ENCODE measurements around the gene SFXN1. TPM values are rescaled to one million over a fixed set of nuclear protein-coding genes. Genes with fewer than 3 reads are reported as not detected.

The SFXN1 gene
- total RNA-seq, 1 experiment from 2014 or later, result 88.3 TPM

DNA sequence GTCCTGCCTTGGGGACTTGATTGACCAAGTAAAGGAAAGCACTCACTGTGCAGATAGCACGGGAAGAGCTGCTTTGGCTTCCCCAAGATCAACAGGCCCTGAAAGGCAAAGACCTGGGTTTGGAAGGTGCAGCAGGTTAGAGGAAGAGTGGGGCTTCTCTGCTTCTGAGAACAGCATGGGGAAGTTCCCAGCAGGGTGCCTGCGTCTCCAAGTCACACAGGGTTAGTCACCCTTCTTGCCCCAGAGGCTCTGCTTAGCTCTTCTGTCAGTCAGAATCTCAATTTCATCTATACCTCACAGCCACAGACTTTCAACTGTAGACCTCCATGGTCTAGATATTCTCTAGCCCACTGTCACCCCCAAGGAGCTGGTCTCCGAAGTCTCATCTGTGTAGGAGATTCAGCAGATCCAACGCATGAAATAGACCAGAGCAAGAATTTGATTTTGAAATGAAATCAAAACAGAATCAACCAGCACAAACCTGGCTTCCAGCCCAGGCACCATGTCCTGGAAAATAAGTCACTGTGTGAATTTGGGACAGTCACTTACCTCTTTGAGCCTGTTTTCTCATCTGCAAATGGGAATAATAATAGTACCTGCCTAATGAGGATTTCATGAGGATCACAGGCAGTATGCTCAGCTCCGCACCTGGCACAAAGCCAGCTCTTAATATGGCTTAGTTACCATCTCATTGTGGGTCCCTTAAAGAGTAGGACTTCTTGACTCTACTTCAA is 64.0 kb downstream of the SFXN1 start:
- no peak for ATAC-seq
- peaks cover 5% of the 10 kb centered on the region for H3K27me3 ChIP-seq (ENCODE audit: control insufficient read depth, insufficient read depth, low read length)
- no peak overlapping the region for H3K27ac ChIP-seq (ENCODE audit: low read length)
- ChIA-PET POLR2A (interaction anchor here (0.6 kb wide), 1 partner anchor 487 kb away, joined by 3 read pairs; no protein-coding TSS in a partner anchor), CTCF (no interaction called here)
- H3K36me3 ChIP-seq (ENCODE audit: control insufficient read depth, insufficient read depth, low read length), result no peaks in the 10 kb centered on the region
- no peak overlapping the region for H3K4me3 ChIP-seq (ENCODE audit: low read depth in 2 of 2, low read length in 2 of 2)
- no peak for TF ChIP-seq SIN3A (IDR thresholded peaks at IDR 0.05; ENCODE audit: borderline replicate concordance, insufficient read depth, low read depth, low read length)
- TF ChIP-seq, protein P1, sequence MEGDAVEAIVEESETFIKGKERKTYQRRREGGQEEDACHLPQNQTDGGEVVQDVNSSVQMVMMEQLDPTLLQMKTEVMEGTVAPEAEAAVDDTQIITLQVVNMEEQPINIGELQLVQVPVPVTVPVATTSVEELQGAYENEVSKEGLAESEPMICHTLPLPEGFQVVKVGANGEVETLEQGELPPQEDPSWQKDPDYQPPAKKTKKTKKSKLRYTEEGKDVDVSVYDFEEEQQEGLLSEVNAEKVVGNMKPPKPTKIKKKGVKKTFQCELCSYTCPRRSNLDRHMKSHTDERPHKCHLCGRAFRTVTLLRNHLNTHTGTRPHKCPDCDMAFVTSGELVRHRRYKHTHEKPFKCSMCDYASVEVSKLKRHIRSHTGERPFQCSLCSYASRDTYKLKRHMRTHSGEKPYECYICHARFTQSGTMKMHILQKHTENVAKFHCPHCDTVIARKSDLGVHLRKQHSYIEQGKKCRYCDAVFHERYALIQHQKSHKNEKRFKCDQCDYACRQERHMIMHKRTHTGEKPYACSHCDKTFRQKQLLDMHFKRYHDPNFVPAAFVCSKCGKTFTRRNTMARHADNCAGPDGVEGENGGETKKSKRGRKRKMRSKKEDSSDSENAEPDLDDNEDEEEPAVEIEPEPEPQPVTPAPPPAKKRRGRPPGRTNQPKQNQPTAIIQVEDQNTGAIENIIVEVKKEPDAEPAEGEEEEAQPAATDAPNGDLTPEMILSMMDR (IDR thresholded peaks at IDR 0.05), result no peak
- no peak for TF ChIP-seq TCF7L2 (IDR thresholded peaks at IDR 0.05; ENCODE audit: low read depth, low read length)
- no peak for TF ChIP-seq POLR2AphosphoS5 (IDR thresholded peaks at IDR 0.05; ENCODE audit: low read depth, low read length)
- TF ChIP-seq, protein P2, sequence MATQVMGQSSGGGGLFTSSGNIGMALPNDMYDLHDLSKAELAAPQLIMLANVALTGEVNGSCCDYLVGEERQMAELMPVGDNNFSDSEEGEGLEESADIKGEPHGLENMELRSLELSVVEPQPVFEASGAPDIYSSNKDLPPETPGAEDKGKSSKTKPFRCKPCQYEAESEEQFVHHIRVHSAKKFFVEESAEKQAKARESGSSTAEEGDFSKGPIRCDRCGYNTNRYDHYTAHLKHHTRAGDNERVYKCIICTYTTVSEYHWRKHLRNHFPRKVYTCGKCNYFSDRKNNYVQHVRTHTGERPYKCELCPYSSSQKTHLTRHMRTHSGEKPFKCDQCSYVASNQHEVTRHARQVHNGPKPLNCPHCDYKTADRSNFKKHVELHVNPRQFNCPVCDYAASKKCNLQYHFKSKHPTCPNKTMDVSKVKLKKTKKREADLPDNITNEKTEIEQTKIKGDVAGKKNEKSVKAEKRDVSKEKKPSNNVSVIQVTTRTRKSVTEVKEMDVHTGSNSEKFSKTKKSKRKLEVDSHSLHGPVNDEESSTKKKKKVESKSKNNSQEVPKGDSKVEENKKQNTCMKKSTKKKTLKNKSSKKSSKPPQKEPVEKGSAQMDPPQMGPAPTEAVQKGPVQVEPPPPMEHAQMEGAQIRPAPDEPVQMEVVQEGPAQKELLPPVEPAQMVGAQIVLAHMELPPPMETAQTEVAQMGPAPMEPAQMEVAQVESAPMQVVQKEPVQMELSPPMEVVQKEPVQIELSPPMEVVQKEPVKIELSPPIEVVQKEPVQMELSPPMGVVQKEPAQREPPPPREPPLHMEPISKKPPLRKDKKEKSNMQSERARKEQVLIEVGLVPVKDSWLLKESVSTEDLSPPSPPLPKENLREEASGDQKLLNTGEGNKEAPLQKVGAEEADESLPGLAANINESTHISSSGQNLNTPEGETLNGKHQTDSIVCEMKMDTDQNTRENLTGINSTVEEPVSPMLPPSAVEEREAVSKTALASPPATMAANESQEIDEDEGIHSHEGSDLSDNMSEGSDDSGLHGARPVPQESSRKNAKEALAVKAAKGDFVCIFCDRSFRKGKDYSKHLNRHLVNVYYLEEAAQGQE (IDR thresholded peaks at IDR 0.05; ENCODE audit: insufficient read depth in 1 of 2, low read depth in 2 of 2, low read length in 1 of 2), result no peak
- no TSS peak for BruUV-seq (replicated peaks)
- H3K9me3 ChIP-seq (ENCODE audit: control insufficient read depth, insufficient read depth, low read depth, low read length), result no peaks in the 10 kb centered on the region
- H3K4me1 ChIP-seq (ENCODE audit: control insufficient read depth, insufficient read depth, low read length), result no peaks in the 10 kb centered on the region
- in situ Hi-C loops (cut with HindIII; ENCODE audit: low pct_unique_long_range_greater_than_20kb, low sequenced_read_pairs), result no loop called here
- intact Hi-C loops (cut with micrococcal nuclease; ENCODE audit: unreplicated experiment), result no loop called here
- no peak for DNase-seq (ENCODE audit: low read depth, low spot score)

DNA sequence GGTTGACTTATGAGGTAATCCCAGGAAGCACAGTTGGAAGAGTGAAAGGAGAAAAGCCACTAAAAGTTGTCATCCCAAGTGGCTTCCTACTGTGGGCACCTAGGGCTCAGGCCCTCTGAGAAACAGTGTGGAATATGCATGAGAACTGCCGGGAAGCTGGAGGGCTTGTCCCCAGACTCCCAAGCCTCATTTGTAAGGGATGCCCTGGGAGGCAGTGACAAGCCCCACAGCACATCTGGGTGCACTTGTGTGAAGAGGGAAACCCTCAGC is 64.5 kb downstream of the SFXN1 start:
- intact Hi-C loops (cut with micrococcal nuclease; ENCODE audit: unreplicated experiment), result no loop called here
- no peaks in the 10 kb centered on the region for H3K9me3 ChIP-seq (ENCODE audit: control insufficient read depth, insufficient read depth, low read depth, low read length)
- DNase-seq (ENCODE audit: low read depth, low spot score) (no peak), ATAC-seq (no peak)
- in situ Hi-C loops (cut with HindIII; ENCODE audit: low pct_unique_long_range_greater_than_20kb, low sequenced_read_pairs), result no loop called here
- TF ChIP-seq POLR2AphosphoS5 (IDR thresholded peaks at IDR 0.05; ENCODE audit: low read depth, low read length) (no peak), TCF7L2 (IDR thresholded peaks at IDR 0.05; ENCODE audit: low read depth, low read length) (no peak), SIN3A (IDR thresholded peaks at IDR 0.05; ENCODE audit: borderline replicate concordance, insufficient read depth, low read depth, low read length) (no peak)
- TF ChIP-seq, protein P1 (IDR thresholded peaks at IDR 0.05), result no peak
- TF ChIP-seq, protein P2 (IDR thresholded peaks at IDR 0.05; ENCODE audit: insufficient read depth in 1 of 2, low read depth in 2 of 2, low read length in 1 of 2), result no peak
- H3K36me3 ChIP-seq (ENCODE audit: control insufficient read depth, insufficient read depth, low read length), result no peaks in the 10 kb centered on the region
- no peak overlapping the region for H3K4me3 ChIP-seq (ENCODE audit: low read depth in 2 of 2, low read length in 2 of 2)
- ChIA-PET CTCF (no interaction called here), POLR2A (no interaction called here)
- H3K27ac ChIP-seq (ENCODE audit: low read length), result no peak overlapping the region
- peaks cover 10% of the 10 kb centered on the region for H3K27me3 ChIP-seq (ENCODE audit: control insufficient read depth, insufficient read depth, low read length)
- H3K4me1 ChIP-seq (ENCODE audit: control insufficient read depth, insufficient read depth, low read length), result no peaks in the 10 kb centered on the region
- no TSS peak for BruUV-seq (replicated peaks)
